Aorta (tissue), 5 donors: ENCODE results near the gene ELOVL4. TPM values are rescaled to one million over a fixed set of nuclear protein-coding genes. Genes with fewer than 3 reads are reported as not detected.
A peak's percentile ranks its signal among the peaks of the same experiment; 100 is the strongest.

Source experiments
- ATAC-seq: fragments of 200-7000 bp; cut with Tn5 transposase; one replicate; pipeline ENCODE4 v1.9.1; 2022; ENCODE audit warnings: moderate library complexity; ENCODE audit not compliant: low FRiP score
- DNase-seq, 2 donors: peaks; one replicate each; pipeline ENCODE4 v3.0.0-alpha.2; 2020
- H3K27ac ChIP-seq, 2 donors: one replicate each; pipeline ENCODE4 v1.5.1; 2013; ENCODE audit warnings: low read length in 2 of 2, mild to moderate bottlenecking in 2 of 2, moderate library complexity in 2 of 2, control low read depth in 1 of 2, inconsistent platforms in 1 of 2, low read depth in 1 of 2
- H3K27me3 ChIP-seq, 2 donors: one replicate each; pipeline ENCODE4 v1.6.1; 2013; ENCODE audit warnings: control low read depth in 1 of 2, low read length in 1 of 2, mild to moderate bottlenecking in 1 of 2, moderate library complexity in 1 of 2; ENCODE audit not compliant: insufficient read depth in 2 of 2, control insufficient read depth in 1 of 2
- H3K36me3 ChIP-seq, 2 donors: one replicate each; pipeline ENCODE4 v1.6.1; 2013; ENCODE audit warnings: control low read depth in 1 of 2, low read length in 1 of 2, mild to moderate bottlenecking in 1 of 2; ENCODE audit not compliant: insufficient read depth in 2 of 2, control insufficient read depth in 1 of 2
- H3K4me1 ChIP-seq, 2 donors: one replicate each; pipeline ENCODE4 v1.6.1; 2013; ENCODE audit warnings: low read length in 2 of 2, control low read depth in 1 of 2, mild to moderate bottlenecking in 1 of 2, moderate library complexity in 1 of 2; ENCODE audit not compliant: insufficient read depth in 2 of 2, control insufficient read depth in 1 of 2
- H3K4me3 ChIP-seq, 2 donors: one replicate each; pipeline ENCODE4 v1.5.1; 2013; ENCODE audit warnings: low read length in 2 of 2, control low read depth in 1 of 2, mild to moderate bottlenecking in 1 of 2
- H3K9me3 ChIP-seq: one replicate; pipeline ENCODE4 v1.6.1; 2013; ENCODE audit warnings: mild to moderate bottlenecking, low read length; ENCODE audit not compliant: control insufficient read depth
- WGBS, 2 donors: extraction: QIAGEN DNeasy Blood & Tissue Kit; methylation state at CpG; one replicate each; pipeline ENCODE4 v1.1.7; 2013; 5-methylcytosine and 5-hydroxymethylcytosine counted together
- intact Hi-C, 2 donors: fragments of 100-400 bp; cut with DNase I; formaldehyde crosslinking; loops; one replicate each; pipeline versions ENCODE4 v1.14.2 to v1.15.0; 2022
- polyA plus RNA-seq, 2 donors: library from polyadenylated mRNA; stranded (reverse); fragments of 200-250 nt; gene quantifications; one replicate each; pipeline ENCODE4 v1.2.3, GENCODE V29; 2013
- total RNA-seq, 2 donors: library from RNA; stranded (reverse); fragmentation: NEBNext Ultra II Directional; extraction: Animal tissue kit (Norgen Biotek cat#: 25700); gene quantifications; one replicate each; pipeline ENCODE4 v1.2.1, GENCODE V29; 2021
- donor health status: healthy with polysubstance abuse.
- donor health status: Bipolar disorder and iron deficiency.
- donor health status: DM: no; HTN: no; CAD: no.
- donor health status: DM: no; HTN: no; CAD: no.
- donor health status: DM: yes; HTN: yes; CAD: no.

ELOVL4 gene
- total and polyA plus RNA-seq, 4 donors = 1.6 to 3.3 (median 2.3) TPM

GRCh38 chr6:79969784-79970183 lies 22.4 kb upstream of the ELOVL4 start:
- no peaks in the 10 kb centered on the region for H3K36me3 ChIP-seq
- H3K27ac ChIP-seq = no peak overlapping the region
- ATAC-seq = no peak
- H3K9me3 ChIP-seq = no peaks in the 10 kb centered on the region
- intact Hi-C loops = no loop called here
- 85 to 86% methylated on average over 5 of the region's 5 CpGs for WGBS, 2 donors
- no peak for DNase-seq
- no peaks in the 10 kb centered on the region for H3K27me3 ChIP-seq
- no peaks in the 10 kb centered on the region for H3K4me1 ChIP-seq
- no peak overlapping the region for H3K4me3 ChIP-seq

- intact Hi-C loops = no loop called here
- no peaks in the 10 kb centered on the region for H3K27me3 ChIP-seq
- H3K36me3 ChIP-seq = no peaks in the 10 kb centered on the region
- ATAC-seq (no peak), DNase-seq (no peak)
- H3K9me3 ChIP-seq = no peaks in the 10 kb centered on the region
- H3K4me3 ChIP-seq = no peak overlapping the region
- no peak overlapping the region for H3K27ac ChIP-seq
- H3K4me1 ChIP-seq = no peaks in the 10 kb centered on the region
Observed at GRCh38 chr6:79967178-79967577, 19.8 kb upstream of the ELOVL4 start.

- H3K9me3 ChIP-seq = no peaks in the 10 kb centered on the region
- no peak for ATAC-seq
- no peaks in the 10 kb centered on the region for H3K27me3 ChIP-seq
- WGBS, 2 donors = 83 to 85% methylated on average over 3 of the region's 3 CpGs
- DNase-seq = no peak
- no peaks in the 10 kb centered on the region for H3K4me1 ChIP-seq
- intact Hi-C loops = no loop called here
- no peak overlapping the region for H3K4me3 ChIP-seq
- no peak overlapping the region for H3K27ac ChIP-seq
- no peaks in the 10 kb centered on the region for H3K36me3 ChIP-seq
Observed at GRCh38 chr6:79964607-79965081, 17.3 kb upstream of the ELOVL4 start.

- Histone ChIP-seq H3K27me3 (no peaks in the 10 kb centered on the region), H3K9me3 (no peaks in the 10 kb centered on the region), H3K4me1 (no peaks in the 10 kb centered on the region), H3K27ac (no peak overlapping the region), H3K36me3 (no peaks in the 10 kb centered on the region), H3K4me3 (no peak overlapping the region)
- intact Hi-C loops = no loop called here
- ATAC-seq (no peak), DNase-seq (no peak)
Observed at GRCh38 chr6:79954849-79955248, 7.5 kb upstream of the ELOVL4 start.

DNA sequence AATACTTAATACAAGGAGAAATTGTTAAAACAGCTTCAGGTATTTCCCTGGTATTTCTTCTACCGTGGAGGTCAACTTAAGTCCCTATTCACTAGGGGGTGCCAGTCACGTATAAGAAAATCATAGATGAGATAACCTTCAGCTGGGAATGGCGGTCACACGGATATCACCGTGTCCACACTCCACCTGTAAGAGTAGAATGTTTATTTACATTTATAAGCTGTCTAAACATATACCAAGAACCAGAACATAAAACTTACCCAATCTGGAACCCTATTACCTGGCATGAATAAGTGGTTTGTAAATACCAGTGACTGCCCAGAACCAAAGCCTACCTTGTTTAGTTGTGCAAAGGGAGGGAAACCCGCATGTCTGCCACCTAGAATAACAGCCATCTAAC lies 1.9 kb upstream of the ELOVL4 start:
- ATAC-seq (no peak), DNase-seq (no peak)
- Histone ChIP-seq H3K27ac (no peak overlapping the region), H3K27me3 (no peaks in the 10 kb centered on the region), H3K4me1 (no peaks in the 10 kb centered on the region), H3K36me3 (no peaks in the 10 kb centered on the region), H3K9me3 (no peaks in the 10 kb centered on the region), H3K4me3 (no peak overlapping the region)
- WGBS, 2 donors = 18 to 20% methylated on average over 6 of the region's 6 CpGs
- intact Hi-C loops = loop anchor here (5.0 kb wide), 2 partner anchors 53 to 143 kb away; partner anchors contain the start of gene TTK (in 2 of the 2)

DNA sequence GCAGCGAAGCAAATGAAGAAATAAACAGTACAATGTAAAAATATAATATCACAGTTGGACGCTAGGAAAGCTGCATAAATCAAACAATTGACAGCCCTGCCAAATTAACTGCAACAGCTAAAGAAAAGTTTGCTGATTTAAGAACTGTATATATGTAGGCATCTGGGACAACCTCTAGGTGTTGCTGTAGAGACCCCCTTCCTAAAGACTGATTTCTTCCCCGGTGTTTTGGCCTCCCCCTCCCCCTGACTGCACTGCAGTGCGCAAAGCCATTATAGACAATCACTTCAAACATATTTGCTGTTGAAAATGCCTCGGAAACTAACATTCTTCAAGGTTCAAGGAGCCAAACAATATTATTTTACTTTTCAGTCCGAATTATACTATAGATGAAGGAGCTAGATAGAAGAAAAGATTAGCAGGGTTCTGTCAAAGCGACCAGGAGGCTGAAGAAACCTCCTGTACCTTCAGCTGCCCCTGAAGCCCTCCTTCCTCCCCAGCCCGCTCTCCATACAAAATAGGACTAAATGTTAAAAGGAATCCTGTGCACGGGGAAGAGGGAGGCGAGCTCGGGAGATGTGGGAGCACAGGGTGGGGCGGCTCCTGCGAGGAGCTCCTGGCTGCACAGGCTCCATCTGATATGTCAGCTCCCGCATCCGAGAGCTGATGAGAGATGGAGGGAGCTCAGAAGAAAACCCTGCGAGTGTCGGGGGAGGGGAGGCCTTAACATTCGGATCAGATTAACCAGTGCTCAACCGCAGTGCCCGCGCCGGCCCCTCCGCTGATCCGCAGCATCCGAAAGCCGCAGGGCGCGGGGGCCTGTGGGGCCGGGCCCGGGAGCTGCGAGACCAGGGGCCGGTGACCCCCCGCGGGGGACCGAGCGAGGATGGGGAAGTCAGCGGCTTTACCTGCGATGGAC lies 822 bp downstream of the ELOVL4 start:
- Histone ChIP-seq H3K27ac (no peak overlapping the region), H3K9me3 (no peaks in the 10 kb centered on the region), H3K4me1 (no peaks in the 10 kb centered on the region), H3K27me3 (no peaks in the 10 kb centered on the region), H3K36me3 (no peaks in the 10 kb centered on the region), H3K4me3 (peak overlapping the region; percentile 60 to 63)
- DNase-seq = peak; percentile 49 to 75
- WGBS, 2 donors = 1 to 2% methylated on average over 35 to 38 of the region's 38 CpGs
- ATAC-seq = peak; percentile 56
- intact Hi-C loops = loop anchor here (5.0 kb wide), 2 partner anchors 56 to 146 kb away; partner anchors contain the start of gene TTK (in 2 of the 2)

- Histone ChIP-seq H3K9me3 (no peaks in the 10 kb centered on the region), H3K4me3 (no peak overlapping the region), H3K27ac (no peak overlapping the region), H3K27me3 (no peaks in the 10 kb centered on the region), H3K36me3 (no peaks in the 10 kb centered on the region), H3K4me1 (no peaks in the 10 kb centered on the region)
- WGBS, 2 donors = 94 to 95% methylated on average over 1 of the region's 1 CpG
- no peak for ATAC-seq
- intact Hi-C loops = no loop called here
- no peak for DNase-seq
Observed at GRCh38 chr6:79943133-79943532, 4.2 kb downstream of the ELOVL4 start.

DNA sequence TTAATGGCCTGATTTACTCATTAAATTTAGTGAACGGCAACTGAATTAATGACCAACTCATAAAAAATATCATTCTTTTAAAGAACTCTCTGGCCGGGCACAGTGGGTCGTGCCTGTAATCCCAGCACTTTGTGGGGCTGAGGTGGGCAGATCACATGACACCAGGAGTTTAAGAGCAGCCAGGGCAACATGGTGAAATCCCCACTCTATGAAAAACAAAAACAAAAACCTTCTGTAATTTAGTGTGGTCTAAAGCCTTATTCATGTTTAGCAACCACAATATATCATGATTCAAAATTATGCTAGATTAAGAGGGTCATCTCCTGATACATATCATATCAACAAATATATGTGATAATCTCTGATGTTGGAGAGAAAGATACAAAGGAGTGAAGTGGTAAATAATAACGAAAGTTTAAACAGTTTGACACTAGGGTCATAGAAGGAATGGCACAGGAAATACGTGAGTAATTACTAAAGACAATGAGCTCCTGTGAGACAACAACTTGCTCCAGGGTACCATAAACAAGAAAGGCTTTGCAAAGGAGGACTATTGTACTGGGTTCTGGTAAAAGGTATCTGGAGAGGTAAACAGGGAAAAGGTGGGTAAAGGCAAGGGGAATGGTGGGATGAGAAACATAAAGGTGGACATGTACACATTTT lies 5.7 kb downstream of the ELOVL4 start:
- H3K4me3 ChIP-seq = no peak overlapping the region
- 88 to 90% methylated on average over 5 of the region's 5 CpGs for WGBS, 2 donors

More for the DNA sequence above, 5.7 kb downstream of the ELOVL4 start:
- H3K4me1 ChIP-seq = no peaks in the 10 kb centered on the region
- ATAC-seq (no peak), DNase-seq (no peak)
- intact Hi-C loops = no loop called here
- no peak overlapping the region for H3K27ac ChIP-seq
- no peaks in the 10 kb centered on the region for H3K27me3 ChIP-seq
- H3K9me3 ChIP-seq = no peaks in the 10 kb centered on the region
- H3K36me3 ChIP-seq = peaks cover 0 to 1% of the 10 kb centered on the region in 2 donors
